H9 (cell line): Measurements from ENCODE around the gene GABRB2. TPM values are rescaled to one million over a fixed set of nuclear protein-coding genes. Genes with fewer than 3 reads are reported as not detected.

Experiments used
- DNase-seq: peaks from one replicate; pipeline ENCODE4 v3.0.0-alpha.2; 2017
- H2AFZ ChIP-seq: one replicate; pipeline ENCODE4 v1.6.1; 2013; ENCODE audit warnings: mild to moderate bottlenecking, low read length, control low read depth, moderate library complexity
- H2AK5ac ChIP-seq: 2 replicates; pipeline ENCODE4 v1.6.1; 2013; ENCODE audit warnings: low read length, control low read depth, mixed read lengths; ENCODE audit not compliant: insufficient read length
- H2BK120ac ChIP-seq: one replicate; pipeline ENCODE4 v1.6.1; 2013; ENCODE audit warnings: low read depth, mild to moderate bottlenecking, low read length, control low read depth, inconsistent platforms; ENCODE audit not compliant: poor library complexity, severe bottlenecking
- H2BK12ac ChIP-seq: 2 replicates; pipeline ENCODE4 v1.6.1; 2013; ENCODE audit warnings: low read length, control low read depth, mixed read lengths, low read depth; ENCODE audit not compliant: insufficient read length
- H2BK15ac ChIP-seq: 2 replicates; pipeline ENCODE4 v1.6.1; 2013; ENCODE audit warnings: low read depth, low read length, control low read depth
- H2BK20ac ChIP-seq: one replicate; pipeline ENCODE4 v1.6.1; 2013; ENCODE audit warnings: low read depth, mild to moderate bottlenecking, low read length, control low read depth, inconsistent platforms; ENCODE audit not compliant: poor library complexity, severe bottlenecking
- H2BK5ac ChIP-seq: 2 replicates; pipeline ENCODE4 v1.6.1; 2013; ENCODE audit warnings: low read length, control low read depth, mixed read lengths; ENCODE audit not compliant: insufficient read length
- H3K14ac ChIP-seq: 2 replicates; pipeline ENCODE4 v1.6.1; 2013; ENCODE audit warnings: low read length, control low read depth; ENCODE audit not compliant: insufficient read depth
- H3K18ac ChIP-seq: 2 replicates; pipeline ENCODE4 v1.6.1; 2013; ENCODE audit warnings: low read depth, mild to moderate bottlenecking, mixed read lengths, low read length, control low read depth; ENCODE audit not compliant: insufficient read length
- H3K23ac ChIP-seq: 2 replicates; pipeline ENCODE4 v1.6.1; 2013; ENCODE audit warnings: low read length, control low read depth, mixed read lengths, low read depth; ENCODE audit not compliant: insufficient read length
- H3K23me2 ChIP-seq: 2 replicates; pipeline ENCODE4 v1.6.1; 2013; ENCODE audit warnings: low read depth, mild to moderate bottlenecking, mixed read lengths, low read length, control low read depth; ENCODE audit not compliant: insufficient read length, poor library complexity, severe bottlenecking
- H3K27ac ChIP-seq: 2 replicates; pipeline ENCODE4 v1.5.1; 2013; ENCODE audit warnings: low read length, control low read depth, mixed read lengths, low read depth; ENCODE audit not compliant: insufficient read length
- H3K27me3 ChIP-seq: 2 replicates; pipeline ENCODE4 v1.6.1; 2013; ENCODE audit warnings: low read length, control low read depth, inconsistent platforms; ENCODE audit not compliant: insufficient read depth
- H3K4ac ChIP-seq: 2 replicates; pipeline ENCODE4 v1.6.1; 2013; ENCODE audit warnings: low read depth, mild to moderate bottlenecking, control low read depth, inconsistent platforms, low read length, moderate library complexity
- H3K4me1 ChIP-seq: 2 replicates; pipeline ENCODE4 v1.6.1; 2013; ENCODE audit warnings: low read length, control low read depth, inconsistent platforms; ENCODE audit not compliant: insufficient read depth
- H3K4me2 ChIP-seq: 2 replicates; pipeline ENCODE4 v1.6.1; 2013; ENCODE audit warnings: low read length, control low read depth, mixed read lengths; ENCODE audit not compliant: insufficient read length, insufficient read depth
- H3K56ac ChIP-seq: 2 replicates; pipeline ENCODE4 v1.6.1; 2013; ENCODE audit warnings: low read depth, mild to moderate bottlenecking, mixed read lengths, low read length, control low read depth; ENCODE audit not compliant: insufficient read length
- H3K79me1 ChIP-seq: 2 replicates; pipeline ENCODE4 v1.6.1; 2013; ENCODE audit warnings: low read depth, mild to moderate bottlenecking, moderate library complexity, low read length, control low read depth, inconsistent platforms; ENCODE audit not compliant: insufficient read depth, poor library complexity, severe bottlenecking
- H3K79me2 ChIP-seq: 2 replicates; pipeline ENCODE4 v1.6.1; 2013; ENCODE audit warnings: low read length, control low read depth, inconsistent platforms; ENCODE audit not compliant: insufficient read depth
- H3K9ac ChIP-seq: 2 replicates; pipeline ENCODE4 v1.6.1; 2013; ENCODE audit warnings: low read length, control low read depth, mixed read lengths; ENCODE audit not compliant: insufficient read length; ENCODE audit errors: extremely low read depth
- H3K9me3 ChIP-seq: one replicate; pipeline ENCODE4 v1.6.1; 2013; ENCODE audit warnings: low read depth, low read length, inconsistent platforms; ENCODE audit not compliant: control insufficient read depth
- H3T11ph ChIP-seq: one replicate; pipeline ENCODE4 v1.6.1; 2013; ENCODE audit warnings: mild to moderate bottlenecking, low read length, control low read depth, inconsistent platforms
- H4K20me1 ChIP-seq: one replicate; pipeline ENCODE4 v1.6.1; 2013; ENCODE audit not compliant: control insufficient read depth, insufficient read length, insufficient read depth
- H4K5ac ChIP-seq: 2 replicates; pipeline ENCODE4 v1.6.1; 2013; ENCODE audit warnings: low read depth, mild to moderate bottlenecking, mixed read lengths, low read length, control low read depth; ENCODE audit not compliant: insufficient read length
- H4K8ac ChIP-seq: replicated peaks from 2 replicates; pipeline ENCODE4 v1.6.1; 2013; ENCODE audit warnings: low read length, control low read depth, mixed read lengths, low read depth; ENCODE audit not compliant: insufficient read length
- H4K91ac ChIP-seq: 2 replicates; pipeline ENCODE4 v1.6.1; 2013; ENCODE audit warnings: low read depth, mild to moderate bottlenecking, moderate library complexity, mixed read lengths, low read length, control low read depth; ENCODE audit not compliant: insufficient read length
- H3K27ac Mint-ChIP-seq, 3 experiments: 2 replicates in 2 of 3; 3 replicates in 1 of 3; pipeline ENCODE4 v1.8.0; 2020 to 2021; ENCODE audit warnings: mixed read lengths in 3 of 3, mild to moderate bottlenecking in 1 of 3, moderate library complexity in 1 of 3
- H3K27me3 Mint-ChIP-seq: 2 replicates; pipeline ENCODE4 v1.8.0; 2021; ENCODE audit warnings: low read depth, mild to moderate bottlenecking, moderate library complexity, mixed read lengths
- H3K36me3 Mint-ChIP-seq, 3 experiments: 2 replicates in 2 of 3; 3 replicates in 1 of 3; pipeline ENCODE4 v1.8.0; 2020 to 2021; ENCODE audit warnings: low read depth in 3 of 3, mixed read lengths in 3 of 3; ENCODE audit not compliant: insufficient read depth in 1 of 3
- H3K4me1 Mint-ChIP-seq, 2 experiments: 2 replicates each; pipeline ENCODE4 v1.8.0; 2020; ENCODE audit warnings: mixed read lengths in 2 of 2
- H3K4me3 Mint-ChIP-seq, 2 experiments: 2 replicates in 1 of 2; 3 replicates in 1 of 2; pipeline ENCODE4 v1.8.0; 2020 to 2021; ENCODE audit warnings: mild to moderate bottlenecking in 2 of 2, mixed read lengths in 2 of 2, moderate library complexity in 1 of 2
- H3K9me3 Mint-ChIP-seq, 2 experiments: 2 replicates in 1 of 2; 3 replicates in 1 of 2; pipeline ENCODE4 v1.8.0; 2020; ENCODE audit warnings: mild to moderate bottlenecking in 2 of 2, mixed read lengths in 2 of 2, moderate library complexity in 1 of 2
- WGBS: extraction: QIAGEN DNeasy Blood & Tissue Kit; methylation state at CpG from one replicate; pipeline ENCODE4 v1.1.7; 2013; ENCODE audit warnings: missing lambda C conversion rate, low lambda C conversion rate, mixed read lengths; ENCODE audit not compliant: insufficient read length; ENCODE audit errors: extremely low coverage; 5-methylcytosine and 5-hydroxymethylcytosine counted together
- total RNA-seq: library from RNA; stranded (reverse); gene quantifications from 2 replicates; pipeline ENCODE4 v1.2.1, GENCODE V29; 2021
- TF ChIP-seq, protein P1 (sequence below): fragments of 200-600 bp; sonication (generic); conservative IDR thresholded peaks from 3 replicates; pipeline ENCODE4 v1.8.0; 2021; ENCODE audit warnings: antibody characterized with exemption, mild to moderate bottlenecking

GABRB2 gene
- total RNA-seq, 1 experiment from 2014 or later, result 0.20 TPM

DNA sequence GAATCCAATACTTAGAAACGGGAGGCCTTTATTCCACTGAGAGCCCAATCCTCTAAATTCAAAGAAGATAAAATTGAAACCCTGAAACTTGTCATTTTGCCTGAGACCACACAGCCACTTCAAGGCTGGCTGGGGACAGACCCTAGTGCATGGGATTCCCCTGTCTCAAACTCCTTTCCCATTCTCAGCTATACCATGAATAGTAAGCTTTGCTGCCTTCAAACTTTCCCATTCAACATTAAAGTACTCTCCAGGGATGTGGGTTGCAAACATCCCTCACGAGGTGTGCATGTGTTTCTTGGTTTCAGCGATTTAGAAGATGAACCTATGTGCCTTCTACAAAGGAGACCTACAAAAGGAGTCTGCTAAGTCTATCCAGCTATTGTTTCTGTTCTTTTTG, 64.6 kb downstream of the GABRB2 start:
- Histone ChIP-seq H3K23me2 (no peaks in the 10 kb centered on the region), H3K18ac (no peak overlapping the region), H2AFZ (no peak overlapping the region), H4K5ac (no peak overlapping the region), H3K79me1 (no peaks in the 10 kb centered on the region), H2BK20ac (no peak overlapping the region), H3K9ac (no peak overlapping the region), H2BK120ac (no peak overlapping the region), H4K8ac (no peak overlapping the region), H2BK12ac (no peak overlapping the region), H3K79me2 (no peaks in the 10 kb centered on the region), H3K56ac (no peak overlapping the region), H3K4ac (no peak overlapping the region), H2BK5ac (no peak overlapping the region), H2BK15ac (no peak overlapping the region), H4K91ac (no peak overlapping the region), H3K4me2 (no peak overlapping the region), H3K27me3 (no peaks in the 10 kb centered on the region), H2AK5ac (no peak overlapping the region), H4K20me1 (no peaks in the 10 kb centered on the region), H3K9me3 (no peaks in the 10 kb centered on the region), H3K4me1 (no peaks in the 10 kb centered on the region), H3K23ac (no peak overlapping the region), H3T11ph (no peak overlapping the region), H3K27ac (no peak overlapping the region), H3K14ac (no peak overlapping the region)
- H3K27me3 Mint-ChIP-seq, result no peaks in the 10 kb centered on the region
- H3K4me1 Mint-ChIP-seq, result no peaks in the 10 kb centered on the region
- no CpG with 5 or more reads among the region's 3 CpGs for WGBS
- DNase-seq, result no peak
- TF ChIP-seq, protein P1, sequence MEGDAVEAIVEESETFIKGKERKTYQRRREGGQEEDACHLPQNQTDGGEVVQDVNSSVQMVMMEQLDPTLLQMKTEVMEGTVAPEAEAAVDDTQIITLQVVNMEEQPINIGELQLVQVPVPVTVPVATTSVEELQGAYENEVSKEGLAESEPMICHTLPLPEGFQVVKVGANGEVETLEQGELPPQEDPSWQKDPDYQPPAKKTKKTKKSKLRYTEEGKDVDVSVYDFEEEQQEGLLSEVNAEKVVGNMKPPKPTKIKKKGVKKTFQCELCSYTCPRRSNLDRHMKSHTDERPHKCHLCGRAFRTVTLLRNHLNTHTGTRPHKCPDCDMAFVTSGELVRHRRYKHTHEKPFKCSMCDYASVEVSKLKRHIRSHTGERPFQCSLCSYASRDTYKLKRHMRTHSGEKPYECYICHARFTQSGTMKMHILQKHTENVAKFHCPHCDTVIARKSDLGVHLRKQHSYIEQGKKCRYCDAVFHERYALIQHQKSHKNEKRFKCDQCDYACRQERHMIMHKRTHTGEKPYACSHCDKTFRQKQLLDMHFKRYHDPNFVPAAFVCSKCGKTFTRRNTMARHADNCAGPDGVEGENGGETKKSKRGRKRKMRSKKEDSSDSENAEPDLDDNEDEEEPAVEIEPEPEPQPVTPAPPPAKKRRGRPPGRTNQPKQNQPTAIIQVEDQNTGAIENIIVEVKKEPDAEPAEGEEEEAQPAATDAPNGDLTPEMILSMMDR, result no peak
- H3K36me3 Mint-ChIP-seq, result no peaks in the 10 kb centered on the region
- no peak overlapping the region for H3K4me3 Mint-ChIP-seq
- no peak overlapping the region; a peak in 1 of 7 replicates for H3K27ac Mint-ChIP-seq
- no peaks in the 10 kb centered on the region for H3K9me3 Mint-ChIP-seq
